OCI-LY1 (cell line): ENCODE results near the gene PRKCI.

Source experiments
- H2AFZ ChIP-seq: fragments of 200-600 bp; sonication (generic), shearing (Covaris generic); 2 replicates; pipeline ENCODE4 v1.6.0; 2014; ENCODE audit warnings: antibody characterized with exemption, mild to moderate bottlenecking, low read length
- H3F3A ChIP-seq: fragments of 200-600 bp; sonication (generic), shearing (Covaris generic); 2 replicates; pipeline ENCODE4 v1.6.0; 2014; ENCODE audit warnings: mild to moderate bottlenecking, antibody characterized with exemption, low read length, moderate library complexity; ENCODE audit not compliant: insufficient read depth
- H3K27ac ChIP-seq: fragments of 200-600 bp; sonication (generic); 2 replicates; pipeline ENCODE4 v1.5.1; 2014; ENCODE audit warnings: low read length, mixed run types, mild to moderate bottlenecking, low read depth; ENCODE audit not compliant: poor library complexity, severe bottlenecking
- H3K27me3 ChIP-seq: fragments of 200-600 bp; sonication (generic); 2 replicates; pipeline ENCODE4 v1.6.0; 2014; ENCODE audit warnings: antibody characterized with exemption, mild to moderate bottlenecking, low read length, moderate library complexity; ENCODE audit not compliant: insufficient read depth
- H3K36me3 ChIP-seq: fragments of 200-600 bp; sonication (generic); 2 replicates; pipeline ENCODE4 v1.6.1; 2014; ENCODE audit warnings: mild to moderate bottlenecking, antibody characterized with exemption, low read length, moderate library complexity, mixed read lengths; ENCODE audit not compliant: insufficient read depth
- H3K4me1 ChIP-seq: fragments of 200-600 bp; sonication (generic); 2 replicates; pipeline ENCODE4 v1.5.1; 2014; ENCODE audit warnings: mild to moderate bottlenecking, low read length, moderate library complexity; ENCODE audit not compliant: insufficient read depth, severe bottlenecking
- H3K4me2 ChIP-seq: fragments of 200-600 bp; sonication (generic), shearing (Covaris generic); 2 replicates; pipeline ENCODE4 v1.6.1; 2014; ENCODE audit warnings: low read length
- H3K4me3 ChIP-seq: fragments of 200-600 bp; sonication (generic); 2 replicates; pipeline ENCODE4 v1.5.1; 2014; ENCODE audit warnings: low read length, low read depth, mild to moderate bottlenecking, mixed read lengths; ENCODE audit not compliant: poor library complexity, severe bottlenecking
- H3K79me2 ChIP-seq: fragments of 200-600 bp; shearing (Covaris generic); 2 replicates; pipeline ENCODE4 v1.6.1; 2016; ENCODE audit warnings: mixed run types, low read length, mixed read lengths; ENCODE audit not compliant: insufficient read depth
- H3K9ac ChIP-seq: fragments of 200-600 bp; sonication (generic), shearing (Covaris generic); 2 replicates; pipeline ENCODE4 v1.6.1; 2014; ENCODE audit warnings: mild to moderate bottlenecking, low read length, mixed read lengths
- H3K9me2 ChIP-seq: fragments of 200-600 bp; sonication (generic), shearing (Covaris generic); 2 replicates; pipeline ENCODE4 v1.6.1; 2014; ENCODE audit warnings: low read depth, mild to moderate bottlenecking, low read length, mixed read lengths
- H3K9me3 ChIP-seq: fragments of 200-600 bp; shearing (Covaris generic); 2 replicates; pipeline ENCODE4 v1.6.1; 2014; ENCODE audit warnings: low read length, mixed read lengths
- H4K20me1 ChIP-seq: fragments of 200-600 bp; sonication (generic), shearing (Covaris generic); 2 replicates; pipeline ENCODE4 v1.6.0; 2016; ENCODE audit warnings: mild to moderate bottlenecking, low read length; ENCODE audit not compliant: insufficient read depth
- EZH2 ChIP-seq: fragments of 200-600 bp; sonication (generic), shearing (Covaris generic); IDR thresholded peaks from 2 replicates; pipeline ENCODE4 v1.8.0; 2017; ENCODE audit warnings: borderline replicate concordance, mixed run types, mild to moderate bottlenecking, antibody characterized with exemption, low read length, moderate library complexity, mixed read lengths
- TF ChIP-seq, protein P1 (sequence below): fragments of 200-600 bp; sonication (generic), shearing (Covaris generic); IDR thresholded peaks from 2 replicates; pipeline ENCODE4 v1.5.1; 2017; ENCODE audit warnings: mild to moderate bottlenecking, antibody characterized with exemption, low read length, moderate library complexity, mixed read lengths

PRKCI gene

DNA sequence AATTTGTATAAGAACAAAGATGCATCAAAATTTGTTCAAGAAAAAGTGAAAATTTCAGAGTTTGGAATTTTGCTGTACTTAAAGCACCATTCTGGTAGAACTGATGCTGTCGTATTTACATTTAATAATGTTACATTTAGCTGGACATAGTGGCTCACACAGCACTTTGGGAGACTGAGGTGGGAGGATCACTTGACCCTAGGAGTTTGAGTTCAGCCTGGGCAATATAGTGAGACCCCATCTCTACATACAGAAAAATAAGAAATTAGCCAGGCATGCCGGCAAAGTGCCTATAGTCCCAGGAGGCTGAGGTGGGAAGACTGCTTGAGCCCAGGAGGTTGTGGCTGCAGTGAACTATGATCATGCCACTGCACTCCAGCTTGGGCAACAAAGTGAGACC is 83.8 kb downstream of the PRKCI start:
- Histone ChIP-seq H3K4me2 (no peak overlapping the region), H2AFZ (no peak overlapping the region), H4K20me1 (no peaks in the 10 kb centered on the region), H3K36me3 (peaks cover 8% of the 10 kb centered on the region; the same call in 1 of the 2 replicates), H3K4me3 (no peak overlapping the region), H3K27ac (no peak overlapping the region), H3K9ac (no peak overlapping the region), H3K27me3 (no peaks in the 10 kb centered on the region), H3K9me2 (no peaks in the 10 kb centered on the region), H3K4me1 (peaks cover 3% of the 10 kb centered on the region), H3K9me3 (no peaks in the 10 kb centered on the region), H3K79me2 (no peaks in the 10 kb centered on the region), H3F3A (no peaks in the 10 kb centered on the region)
- TF ChIP-seq EZH2 = no peak
- TF ChIP-seq, protein P1, sequence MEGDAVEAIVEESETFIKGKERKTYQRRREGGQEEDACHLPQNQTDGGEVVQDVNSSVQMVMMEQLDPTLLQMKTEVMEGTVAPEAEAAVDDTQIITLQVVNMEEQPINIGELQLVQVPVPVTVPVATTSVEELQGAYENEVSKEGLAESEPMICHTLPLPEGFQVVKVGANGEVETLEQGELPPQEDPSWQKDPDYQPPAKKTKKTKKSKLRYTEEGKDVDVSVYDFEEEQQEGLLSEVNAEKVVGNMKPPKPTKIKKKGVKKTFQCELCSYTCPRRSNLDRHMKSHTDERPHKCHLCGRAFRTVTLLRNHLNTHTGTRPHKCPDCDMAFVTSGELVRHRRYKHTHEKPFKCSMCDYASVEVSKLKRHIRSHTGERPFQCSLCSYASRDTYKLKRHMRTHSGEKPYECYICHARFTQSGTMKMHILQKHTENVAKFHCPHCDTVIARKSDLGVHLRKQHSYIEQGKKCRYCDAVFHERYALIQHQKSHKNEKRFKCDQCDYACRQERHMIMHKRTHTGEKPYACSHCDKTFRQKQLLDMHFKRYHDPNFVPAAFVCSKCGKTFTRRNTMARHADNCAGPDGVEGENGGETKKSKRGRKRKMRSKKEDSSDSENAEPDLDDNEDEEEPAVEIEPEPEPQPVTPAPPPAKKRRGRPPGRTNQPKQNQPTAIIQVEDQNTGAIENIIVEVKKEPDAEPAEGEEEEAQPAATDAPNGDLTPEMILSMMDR = no peak

DNA sequence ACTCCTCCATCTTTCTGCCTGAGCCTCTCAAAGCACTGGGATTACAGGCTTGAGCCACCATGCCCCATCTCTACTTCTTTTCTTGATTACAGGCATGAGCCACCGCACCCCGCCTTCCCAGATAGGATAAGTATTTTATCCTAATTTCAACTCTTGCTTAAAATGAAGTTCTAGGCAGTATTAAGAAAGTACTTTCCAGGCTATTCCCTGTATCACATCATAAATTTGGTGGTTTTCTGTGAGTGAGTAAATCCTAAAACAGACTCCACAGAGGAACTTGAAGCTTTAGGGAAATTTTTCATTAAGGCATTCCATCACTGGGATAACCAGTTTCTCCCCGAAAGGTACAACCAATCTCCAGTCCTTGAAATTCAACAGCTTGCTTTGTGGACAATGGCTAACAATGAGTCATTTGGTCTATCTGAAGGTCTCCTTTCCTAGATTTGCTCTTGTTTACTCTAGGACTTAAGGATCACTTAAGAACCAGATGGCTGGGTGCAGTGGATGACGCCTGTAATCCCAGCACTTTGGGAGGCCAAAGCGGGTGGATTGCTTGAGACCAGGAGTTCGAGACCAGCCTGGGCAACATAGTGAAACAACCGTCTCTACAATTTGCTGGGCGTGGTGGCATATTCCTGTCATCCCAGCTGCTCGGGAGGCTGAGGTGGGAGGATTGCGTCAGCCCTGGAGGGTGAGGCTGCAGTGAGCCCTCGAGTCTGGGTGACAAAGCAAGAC is 85.6 kb downstream of the PRKCI start:
- no peak overlapping the region for H3K9ac ChIP-seq
- no peak overlapping the region for H3K27ac ChIP-seq
- no peaks in the 10 kb centered on the region for H3K27me3 ChIP-seq
- no peak overlapping the region for H3K4me2 ChIP-seq
- no peak overlapping the region for H3K4me3 ChIP-seq
- no peak overlapping the region for H2AFZ ChIP-seq
- no peaks in the 10 kb centered on the region for H4K20me1 ChIP-seq
- no peaks in the 10 kb centered on the region for H3F3A ChIP-seq
- no peaks in the 10 kb centered on the region for H3K36me3 ChIP-seq
- no peaks in the 10 kb centered on the region for H3K9me2 ChIP-seq
- no peaks in the 10 kb centered on the region for H3K4me1 ChIP-seq
- no peaks in the 10 kb centered on the region for H3K79me2 ChIP-seq
- H3K9me3 ChIP-seq = no peaks in the 10 kb centered on the region
- TF ChIP-seq, protein P1 = no peak
- no peak for TF ChIP-seq EZH2

DNA sequence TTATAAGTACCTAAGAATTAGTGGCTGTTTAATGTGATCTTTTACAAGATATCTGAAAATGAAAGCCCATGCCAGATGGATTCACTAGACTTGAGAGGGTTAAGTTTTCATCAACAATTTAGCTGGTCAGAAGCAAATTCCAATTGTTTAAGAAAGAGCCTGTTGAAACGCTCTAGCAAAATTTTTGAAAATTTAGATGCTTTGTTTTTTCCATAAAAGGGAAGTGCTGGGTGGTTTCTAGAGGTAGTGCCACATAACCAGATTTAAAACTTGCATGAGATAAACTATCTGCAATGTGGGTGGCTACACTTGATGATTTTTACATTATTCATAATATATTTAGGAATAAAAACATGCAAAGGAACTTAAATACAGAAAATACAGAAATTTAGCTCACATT is 86.8 kb downstream of the PRKCI start:
- Histone ChIP-seq H4K20me1 (no peaks in the 10 kb centered on the region), H3K27ac (no peak overlapping the region), H3K9me2 (no peaks in the 10 kb centered on the region), H3K79me2 (no peaks in the 10 kb centered on the region), H3K4me2 (no peak overlapping the region), H2AFZ (no peak overlapping the region), H3K4me1 (no peaks in the 10 kb centered on the region), H3K4me3 (no peak overlapping the region), H3F3A (no peaks in the 10 kb centered on the region), H3K9ac (no peak overlapping the region), H3K27me3 (no peaks in the 10 kb centered on the region), H3K9me3 (no peaks in the 10 kb centered on the region), H3K36me3 (no peaks in the 10 kb centered on the region)
- TF ChIP-seq EZH2 = no peak
- TF ChIP-seq, protein P1 = no peak
